ENCODE measurements around the gene BABAM2.
"Not testable (repeated sequence)": the region's sequence is repeated elsewhere in the genome, so short reads cannot be mapped to it uniquely, and the experiment has no call there.

The BABAM2 gene

GRCh38 chr2:28365158-28365557, 474.6 kb downstream of the BABAM2 start:
- in situ Hi-C loops (cut with MboI; ENCODE audit: low sequenced_read_pairs) = no loop called here

- in situ Hi-C loops (cut with MboI; ENCODE audit: low sequenced_read_pairs) = no loop called here
Measured at GRCh38 chr2:28366149-28366495, 475.6 kb downstream of the BABAM2 start.

GRCh38 chr2:28366496-28367282, 476.2 kb downstream of the BABAM2 start:
- in situ Hi-C loops (cut with MboI; ENCODE audit: low sequenced_read_pairs) = no loop called here

DNA sequence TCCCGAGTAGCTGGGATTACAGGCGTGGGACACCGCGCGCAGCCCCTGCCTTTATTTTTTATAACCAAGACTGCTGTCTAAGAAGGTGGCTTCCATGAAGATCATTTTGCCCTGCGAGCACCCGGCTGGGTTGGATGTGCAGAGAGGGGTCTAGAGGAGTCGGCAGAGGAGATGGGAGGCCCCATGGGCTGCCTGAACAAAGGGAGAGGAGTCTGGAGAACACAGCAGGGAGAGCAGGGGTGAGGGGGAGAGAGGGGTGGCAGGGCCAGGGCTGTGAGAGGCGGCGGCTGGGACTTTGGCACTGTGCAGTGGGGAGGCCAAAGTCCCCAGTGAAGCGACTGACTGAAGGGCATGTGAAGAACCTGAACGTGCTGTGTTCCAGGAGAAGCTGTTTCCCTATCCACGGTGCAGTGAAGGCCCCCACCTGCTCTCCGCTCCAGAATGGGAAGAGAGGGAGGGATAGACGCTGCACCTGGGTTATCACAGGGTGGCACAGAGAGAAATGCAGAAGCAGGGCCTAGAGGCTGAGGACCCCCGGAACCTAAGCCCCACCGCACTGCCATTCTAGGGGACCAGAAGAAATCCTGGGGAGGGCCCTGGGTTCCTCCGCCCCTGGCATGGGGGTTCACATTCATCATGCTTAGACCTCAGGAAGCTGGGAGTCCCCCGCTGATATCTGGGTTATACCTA, 477.3 kb downstream of the BABAM2 start:
- in situ Hi-C loops (cut with MboI; ENCODE audit: low sequenced_read_pairs) = no loop called here

DNA sequence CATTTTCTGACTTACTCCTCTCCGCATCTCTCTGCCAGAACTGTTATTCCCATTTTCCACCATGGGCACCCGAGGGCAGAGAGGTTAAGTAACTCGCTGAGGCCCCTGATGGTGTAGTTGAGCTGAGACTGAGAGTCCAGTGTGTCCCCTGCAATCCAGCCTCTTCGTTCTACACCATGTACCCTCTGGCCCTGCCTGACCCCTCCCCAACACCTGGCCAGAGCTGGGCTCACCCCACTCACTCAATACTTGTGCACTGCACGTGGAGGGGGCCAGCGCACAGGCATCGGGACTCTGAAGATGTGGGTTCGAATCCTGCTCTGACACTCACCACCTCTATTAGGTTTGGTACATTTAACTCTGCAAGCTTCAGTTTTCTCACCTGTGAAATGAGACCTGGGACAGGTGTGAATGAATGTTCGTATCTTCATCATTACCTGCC, 477.8 kb downstream of the BABAM2 start:
- in situ Hi-C loops (cut with MboI; ENCODE audit: low sequenced_read_pairs) = no loop called here

- in situ Hi-C loops (cut with MboI; ENCODE audit: low sequenced_read_pairs) = no loop called here
Measured at GRCh38 chr2:28369358-28369757, 478.8 kb downstream of the BABAM2 start.

DNA sequence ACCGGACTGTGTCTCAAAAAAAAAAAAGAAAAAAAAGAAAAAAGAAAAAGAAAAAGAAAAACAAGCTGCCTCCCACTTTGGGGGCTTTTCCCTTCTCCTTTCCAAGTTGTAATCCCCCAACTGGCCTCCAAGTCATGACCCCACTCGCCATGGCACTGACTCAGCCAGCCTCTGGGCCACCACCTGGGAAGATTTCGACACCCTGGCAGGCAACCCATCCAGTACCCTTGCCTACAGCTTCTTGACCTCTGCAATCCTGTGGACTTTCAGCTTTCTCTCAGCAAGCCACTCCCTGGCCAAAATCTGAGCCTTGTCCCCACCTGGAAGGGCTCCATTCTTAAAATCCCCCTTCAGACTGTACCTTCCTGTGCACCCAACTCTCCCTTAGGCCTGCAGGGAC, 479.8 kb downstream of the BABAM2 start:
- in situ Hi-C loops (cut with MboI; ENCODE audit: low sequenced_read_pairs) = no loop called here

- in situ Hi-C loops (cut with MboI; ENCODE audit: low sequenced_read_pairs) = not testable (repeated sequence)
Measured at GRCh38 chr2:28371728-28372127, 481.2 kb downstream of the BABAM2 start.

DNA sequence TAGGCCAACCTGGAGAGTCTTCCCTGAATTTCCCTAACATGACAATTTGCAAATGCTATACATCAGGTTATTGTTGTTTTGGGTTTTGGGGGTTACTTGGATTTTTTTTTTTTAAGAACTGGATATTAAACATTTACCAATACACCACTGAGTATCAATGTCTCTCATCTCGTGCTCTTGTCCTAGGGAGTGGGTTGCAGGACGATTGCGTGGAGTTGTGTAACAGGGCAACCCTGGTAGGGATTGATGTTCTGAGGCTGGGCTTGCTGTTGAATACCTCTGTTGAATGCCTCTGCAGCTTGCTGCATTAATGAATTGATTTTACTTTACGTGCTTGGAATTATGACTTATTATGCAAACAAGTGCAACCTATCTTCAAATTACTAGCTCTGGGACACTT, 483.3 kb downstream of the BABAM2 start:
- in situ Hi-C loops (cut with MboI; ENCODE audit: low sequenced_read_pairs) = no loop called here

DNA sequence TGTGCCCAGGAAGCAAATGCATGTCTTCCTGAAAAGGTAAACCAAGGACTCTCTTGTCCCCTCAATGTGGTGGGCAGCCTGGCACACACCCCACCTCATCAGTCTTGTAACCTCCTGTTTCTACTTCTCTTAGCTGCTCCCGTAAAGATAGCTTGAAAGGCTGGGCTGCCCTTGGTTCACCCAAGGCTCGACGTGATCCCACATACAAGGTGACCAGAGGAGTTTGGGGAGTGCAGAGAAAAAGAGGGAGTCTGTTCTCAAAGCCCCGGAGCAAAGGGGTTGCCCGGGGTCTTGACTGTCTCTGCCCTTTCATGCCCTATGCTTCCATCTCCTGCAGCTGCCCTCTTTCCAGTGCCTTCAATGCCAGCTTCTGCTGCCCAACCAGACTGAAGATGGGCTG, 483.8 kb downstream of the BABAM2 start:
- in situ Hi-C loops (cut with MboI; ENCODE audit: low sequenced_read_pairs) = no loop called here

DNA sequence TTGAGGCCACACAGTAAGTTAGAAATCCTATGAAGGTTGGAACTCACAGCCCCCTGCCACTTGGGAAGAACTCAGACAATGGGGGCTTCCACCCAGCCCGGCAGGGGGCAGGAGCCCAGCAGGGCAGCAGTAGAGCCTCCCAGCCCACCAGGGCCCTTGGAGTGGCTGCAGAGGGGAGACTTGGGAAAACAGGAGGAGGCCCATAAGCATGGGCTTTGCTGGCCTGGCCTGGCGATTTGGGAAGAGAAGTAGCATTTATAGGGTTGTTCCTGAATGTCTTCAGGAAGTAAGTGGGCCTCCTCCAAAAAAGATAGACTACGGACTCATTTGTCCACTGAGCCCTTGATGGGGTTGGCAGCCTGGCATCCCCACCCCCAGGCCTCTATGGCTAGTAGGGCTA, 484.7 kb downstream of the BABAM2 start:
- in situ Hi-C loops (cut with MboI; ENCODE audit: low sequenced_read_pairs) = no loop called here

GRCh38 chr2:28375742-28376631, 485.5 kb downstream of the BABAM2 start:
- in situ Hi-C loops (cut with MboI; ENCODE audit: low sequenced_read_pairs) = no loop called here

DNA sequence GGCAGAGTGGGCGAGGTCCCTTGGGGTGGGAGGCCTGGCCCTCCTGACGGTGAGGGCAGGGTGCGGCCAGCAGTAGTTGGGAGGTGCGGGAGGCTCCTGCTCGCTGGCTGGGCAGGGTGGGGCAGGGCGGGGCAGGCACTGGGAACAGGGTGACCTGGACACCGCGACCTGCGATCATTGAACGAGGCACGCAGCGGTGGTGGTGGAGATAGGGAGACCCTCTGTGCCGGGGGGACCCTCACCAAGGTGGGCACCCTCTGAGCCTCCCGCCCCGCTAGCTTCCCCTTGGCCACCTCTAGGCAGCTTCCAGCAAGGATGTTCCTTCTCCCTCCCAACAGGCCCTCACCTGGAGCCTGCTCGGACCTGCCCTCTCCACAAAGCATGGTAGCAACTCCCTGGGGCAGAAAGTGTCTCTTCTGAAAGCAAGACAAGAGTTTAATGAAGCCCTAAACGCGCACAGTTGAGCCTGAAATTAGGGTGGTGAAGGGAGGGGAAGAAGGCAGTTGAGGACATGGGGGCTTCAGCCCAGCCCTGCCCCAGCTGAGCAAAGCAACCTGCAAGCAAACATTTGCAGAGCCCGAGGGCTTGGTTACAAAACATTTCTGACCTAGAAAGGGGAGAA, 486.8 kb downstream of the BABAM2 start:
- in situ Hi-C loops (cut with MboI; ENCODE audit: low sequenced_read_pairs) = no loop called here

GRCh38 chr2:28377984-28378678, 487.6 kb downstream of the BABAM2 start:
- in situ Hi-C loops (cut with MboI; ENCODE audit: low sequenced_read_pairs) = no loop called here

GRCh38 chr2:28378679-28379584, 488.4 kb downstream of the BABAM2 start:
- in situ Hi-C loops (cut with MboI; ENCODE audit: low sequenced_read_pairs) = no loop called here

- in situ Hi-C loops (cut with MboI; ENCODE audit: low sequenced_read_pairs) = no loop called here
Measured at GRCh38 chr2:28380219-28380618, 489.7 kb downstream of the BABAM2 start.

- in situ Hi-C loops (cut with MboI; ENCODE audit: low sequenced_read_pairs) = no loop called here
Measured at GRCh38 chr2:28381225-28382180, 491.0 kb downstream of the BABAM2 start.

DNA sequence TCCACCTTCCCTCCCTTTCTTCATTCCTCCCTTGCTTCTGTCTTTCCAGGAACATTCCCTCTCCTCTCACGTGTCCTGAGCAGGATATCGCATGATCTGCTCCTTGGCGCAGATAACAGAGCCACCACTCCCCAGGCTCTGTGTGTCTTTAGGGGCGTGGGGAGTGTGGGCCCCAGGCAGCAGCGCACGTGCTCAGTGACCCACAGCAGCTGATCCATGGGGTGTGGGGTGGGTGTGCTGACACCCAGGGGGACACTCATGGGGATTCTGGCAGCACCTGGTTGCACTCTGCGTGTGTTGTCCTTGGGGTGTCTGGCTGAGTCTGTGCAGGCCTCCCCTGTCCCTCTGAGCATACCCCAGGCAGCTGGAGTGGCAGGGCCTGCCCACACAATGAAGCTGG, 492.2 kb downstream of the BABAM2 start:
- in situ Hi-C loops (cut with MboI; ENCODE audit: low sequenced_read_pairs) = no loop called here

Measured in HL-60/S4 (cell line).